ENCODE data around the gene EIF4G1.

EIF4G1 gene

DNA sequence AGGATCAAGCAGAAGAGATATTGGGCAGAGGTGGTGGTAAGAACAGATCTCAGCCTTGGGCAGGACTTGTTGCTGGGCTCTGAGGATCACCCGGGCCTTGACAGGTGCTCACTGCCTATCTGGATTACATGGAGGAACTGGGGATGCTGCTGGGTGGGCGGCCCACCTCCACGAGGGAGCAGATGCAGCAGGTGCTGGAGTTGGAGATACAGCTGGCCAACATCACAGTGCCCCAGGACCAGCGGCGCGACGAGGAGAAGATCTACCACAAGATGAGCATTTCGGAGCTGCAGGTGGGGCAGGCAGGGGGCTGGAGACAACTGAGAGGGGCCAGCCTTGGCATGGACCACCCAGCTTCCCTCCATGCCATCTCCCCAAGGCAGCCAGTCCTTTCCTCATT, 30.7 kb upstream of the EIF4G1 start:
- no peak for TF ChIP-seq CTCF (conservative IDR thresholded peaks at IDR 0.05)
- no peak overlapping the region for H3K27ac ChIP-seq

GRCh38 chr3:184284696-184285095, 29.7 kb upstream of the EIF4G1 start:
- H3K27ac ChIP-seq = no peak overlapping the region
- peak; percentile 78 for TF ChIP-seq CTCF (conservative IDR thresholded peaks at IDR 0.05)

- peak; percentile 71 for TF ChIP-seq CTCF (conservative IDR thresholded peaks at IDR 0.05)
- peak overlapping the region; percentile 30; the same call in 1 of the 2 replicates for H3K27ac ChIP-seq
Measured at GRCh38 chr3:184289426-184289938, 24.9 kb upstream of the EIF4G1 start.

DNA sequence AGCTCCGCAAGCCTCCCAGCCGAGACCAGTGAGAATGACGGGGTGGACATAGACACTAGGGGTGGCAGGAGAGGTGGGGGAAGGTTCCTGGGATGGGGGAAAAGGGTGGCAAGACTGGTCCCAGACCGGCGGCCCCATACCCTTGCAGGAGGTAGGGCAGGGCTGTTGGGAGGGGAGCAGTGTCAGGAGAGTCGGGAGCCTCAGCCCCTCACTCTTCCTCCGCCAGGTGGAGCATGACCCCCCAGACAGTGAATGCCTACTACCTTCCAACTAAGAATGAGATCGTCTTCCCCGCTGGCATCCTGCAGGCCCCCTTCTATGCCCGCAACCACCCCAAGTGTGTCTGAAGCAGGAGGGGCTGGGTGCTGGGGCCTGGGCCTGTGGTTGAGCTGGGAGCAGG, 24.1 kb upstream of the EIF4G1 start:
- H3K27ac ChIP-seq = peak overlapping the region; percentile 30; the same call in 1 of the 2 replicates
- no peak for TF ChIP-seq CTCF (conservative IDR thresholded peaks at IDR 0.05)

- H3K27ac ChIP-seq = no peak overlapping the region
- TF ChIP-seq CTCF (conservative IDR thresholded peaks at IDR 0.05) = no peak
Measured at GRCh38 chr3:184291044-184291737, 23.2 kb upstream of the EIF4G1 start.

DNA sequence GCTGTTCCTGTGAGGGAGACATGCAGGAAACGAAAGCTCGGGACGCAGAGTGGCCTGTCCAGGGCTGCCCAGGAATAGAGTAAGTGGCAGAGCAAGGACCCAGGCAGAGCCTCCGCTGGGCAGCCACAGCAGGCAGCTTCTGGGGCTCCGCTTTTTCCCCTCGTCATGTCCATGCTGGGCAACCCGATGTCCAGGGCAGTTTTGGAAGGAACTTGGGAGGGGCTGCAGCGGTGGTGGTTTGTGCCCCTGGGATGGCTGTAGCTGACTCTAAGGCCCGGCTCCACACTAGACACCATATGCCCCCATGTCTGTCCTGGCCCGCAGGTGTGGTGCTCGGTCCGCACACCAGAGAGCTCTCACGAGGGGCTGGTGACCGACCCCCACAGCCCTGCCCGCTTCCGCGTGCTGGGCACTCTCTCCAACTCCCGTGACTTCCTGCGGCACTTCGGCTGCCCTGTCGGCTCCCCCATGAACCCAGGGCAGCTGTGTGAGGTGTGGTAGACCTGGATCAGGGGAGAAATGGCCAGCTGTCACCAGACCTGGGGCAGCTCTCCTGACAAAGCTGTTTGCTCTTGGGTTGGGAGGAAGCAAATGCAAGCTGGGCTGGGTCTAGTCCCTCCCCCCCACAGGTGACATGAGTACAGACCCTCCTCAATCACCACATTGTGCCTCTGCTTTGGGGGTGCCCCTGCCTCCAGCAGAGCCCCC, 22.5 kb upstream of the EIF4G1 start:
- TF ChIP-seq CTCF (conservative IDR thresholded peaks at IDR 0.05) = no peak
- H3K27ac ChIP-seq = no peak overlapping the region

DNA sequence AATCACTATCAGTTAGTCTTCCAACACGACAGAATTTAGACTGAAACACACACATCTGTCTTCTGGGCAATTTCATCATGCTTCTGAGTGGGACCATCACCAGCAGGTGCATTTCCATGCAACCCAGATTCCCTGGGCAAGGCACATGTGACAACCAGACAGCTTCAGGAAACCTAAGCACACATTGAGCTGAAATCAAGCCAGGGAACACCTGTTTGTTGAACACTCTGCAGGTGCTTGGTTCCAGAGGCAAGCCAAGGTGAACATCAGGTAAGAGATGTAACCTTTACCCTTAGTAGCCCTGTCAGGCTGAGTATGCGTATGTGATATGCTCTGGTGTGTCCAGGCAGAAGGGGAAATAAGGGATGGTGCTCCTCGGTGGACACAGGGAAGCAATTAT, 18.6 kb upstream of the EIF4G1 start:
- no peak for TF ChIP-seq CTCF (conservative IDR thresholded peaks at IDR 0.05)
- H3K27ac ChIP-seq = no peak overlapping the region

Data from VCaP (cell line).